GM19438 (cell line): Measurements from ENCODE around the gene ST3GAL3.
"Not testable (repeated sequence)": the region's sequence is repeated elsewhere in the genome, so short reads cannot be mapped to it uniquely, and the experiment has no call there.

Experiments
- ATAC-seq: cut with Tn5 transposase; IDR thresholded peaks from one replicate; pipeline ENCODE4 v1.9.1; 2021; ENCODE audit warnings: low read depth; ENCODE audit not compliant: unreplicated experiment

ST3GAL3 gene

GRCh38 chr1:43699281-43699680 is 8.1 kb upstream of the ST3GAL3 start:
- no peak for ATAC-seq

GRCh38 chr1:43703836-43704235 is 3.5 kb upstream of the ST3GAL3 start:
- ATAC-seq, result no peak

GRCh38 chr1:43704838-43705237 is 2.5 kb upstream of the ST3GAL3 start:
- ATAC-seq, result no peak

- ATAC-seq, result no peak
These were observed 2.0 kb upstream of the ST3GAL3 start for GRCh38 chr1:43705334-43705733.

- no peak for ATAC-seq
These were observed 1.2 kb upstream of the ST3GAL3 start for GRCh38 chr1:43705982-43706597.

GRCh38 chr1:43706598-43707189 is 642 bp upstream of the ST3GAL3 start:
- ATAC-seq, result peak; percentile 23

- ATAC-seq, result no peak
These were observed 670 bp downstream of the ST3GAL3 start for GRCh38 chr1:43708002-43708410.

- ATAC-seq, result no peak
These were observed 3.7 kb downstream of the ST3GAL3 start for GRCh38 chr1:43711049-43711448.

- no peak for ATAC-seq
These were observed 4.4 kb downstream of the ST3GAL3 start for GRCh38 chr1:43711524-43712386.

GRCh38 chr1:43716559-43717281 is 9.4 kb downstream of the ST3GAL3 start:
- no peak for ATAC-seq

GRCh38 chr1:43719063-43719462 is 11.7 kb downstream of the ST3GAL3 start:
- ATAC-seq, result no peak

GRCh38 chr1:43719670-43720419 is 12.5 kb downstream of the ST3GAL3 start:
- ATAC-seq, result not testable (repeated sequence)

- ATAC-seq, result no peak
These were observed 15.5 kb downstream of the ST3GAL3 start for GRCh38 chr1:43722810-43723209.

- no peak for ATAC-seq
These were observed 22.6 kb downstream of the ST3GAL3 start for GRCh38 chr1:43729816-43730463.

GRCh38 chr1:43731867-43732531 is 24.7 kb downstream of the ST3GAL3 start:
- no peak for ATAC-seq

- ATAC-seq, result no peak
These were observed 29.5 kb downstream of the ST3GAL3 start for GRCh38 chr1:43736819-43737218.

- no peak for ATAC-seq
These were observed 34.7 kb downstream of the ST3GAL3 start for GRCh38 chr1:43742026-43742425.

- no peak for ATAC-seq
These were observed 35.9 kb downstream of the ST3GAL3 start for GRCh38 chr1:43743206-43743605.

GRCh38 chr1:43747736-43748135 is 40.4 kb downstream of the ST3GAL3 start:
- no peak for ATAC-seq
